ENCODE measurements around the gene KCNJ12.
"Not testable (repeated sequence)": the region's sequence is repeated elsewhere in the genome, so short reads cannot be mapped to it uniquely, and the experiment has no call there.

The KCNJ12 gene

GRCh38 chr17:21397341-21398190 lies 21.4 kb downstream of the KCNJ12 start:
- no peak for TF ChIP-seq CTCF (conservative IDR thresholded peaks at IDR 0.05)
- H3K27ac ChIP-seq = no peak overlapping the region

GRCh38 chr17:21399474-21400186 lies 23.5 kb downstream of the KCNJ12 start:
- TF ChIP-seq CTCF (conservative IDR thresholded peaks at IDR 0.05) = no peak
- no peak overlapping the region for H3K27ac ChIP-seq

- H3K27ac ChIP-seq = not testable (repeated sequence)
Measured at GRCh38 chr17:21400187-21400569, 24.0 kb downstream of the KCNJ12 start.

GRCh38 chr17:21400816-21401593 lies 24.8 kb downstream of the KCNJ12 start:
- no peak overlapping the region for H3K27ac ChIP-seq
- TF ChIP-seq CTCF (conservative IDR thresholded peaks at IDR 0.05) = no peak

- not testable (repeated sequence) for H3K27ac ChIP-seq
Measured at GRCh38 chr17:21402166-21402571, 26.0 kb downstream of the KCNJ12 start.

GRCh38 chr17:21402926-21403325 lies 26.8 kb downstream of the KCNJ12 start:
- H3K27ac ChIP-seq = not testable (repeated sequence)

GRCh38 chr17:21404106-21404505 lies 27.9 kb downstream of the KCNJ12 start:
- H3K27ac ChIP-seq = not testable (repeated sequence)

GRCh38 chr17:21404539-21404938 lies 28.4 kb downstream of the KCNJ12 start:
- H3K27ac ChIP-seq = not testable (repeated sequence)

GRCh38 chr17:21404956-21405731 lies 29.0 kb downstream of the KCNJ12 start:
- H3K27ac ChIP-seq = not testable (repeated sequence)

- not testable (repeated sequence) for H3K27ac ChIP-seq
Measured at GRCh38 chr17:21405904-21406400, 29.8 kb downstream of the KCNJ12 start.

GRCh38 chr17:21406616-21407404 lies 30.7 kb downstream of the KCNJ12 start:
- H3K27ac ChIP-seq = not testable (repeated sequence)

GRCh38 chr17:21407752-21408151 lies 31.6 kb downstream of the KCNJ12 start:
- H3K27ac ChIP-seq = not testable (repeated sequence)

- not testable (repeated sequence) for H3K27ac ChIP-seq
Measured at GRCh38 chr17:21408224-21408623, 32.1 kb downstream of the KCNJ12 start.

- H3K27ac ChIP-seq = not testable (repeated sequence)
Measured at GRCh38 chr17:21408766-21409300, 32.7 kb downstream of the KCNJ12 start.

- not testable (repeated sequence) for H3K27ac ChIP-seq
Measured at GRCh38 chr17:21409388-21409787, 33.2 kb downstream of the KCNJ12 start.

All from VCaP (cell line).